ENCODE results near the gene PCDHGA4.
"Not testable (repeated sequence)": the region's sequence is repeated elsewhere in the genome, so short reads cannot be mapped to it uniquely, and the experiment has no call there.

Gene PCDHGA4

GRCh38 chr5:141349917-141350619 lies 4.8 kb upstream of the PCDHGA4 start, which contains the start of gene PCDHGB1:
PCDHGB1 (plus strand) TSS chr5:141350099; CDS start chr5:141350261, 162 bp downstream.
- DNase-seq (ENCODE audit: low spot score), result peak; percentile 92

GRCh38 chr5:141351591-141351990 lies 3.2 kb upstream of the PCDHGA4 start:
- DNase-seq (ENCODE audit: low spot score), result no peak

- DNase-seq (ENCODE audit: low spot score), result no peak
Measured at GRCh38 chr5:141355641-141356040, 820 bp downstream of the PCDHGA4 start.

GRCh38 chr5:141356133-141356532 lies 1.3 kb downstream of the PCDHGA4 start:
- no peak for DNase-seq (ENCODE audit: low spot score)

- no peak for DNase-seq (ENCODE audit: low spot score)
Measured at GRCh38 chr5:141356950-141357349, 2.1 kb downstream of the PCDHGA4 start.

GRCh38 chr5:141359790-141360426 lies 5.1 kb downstream of the PCDHGA4 start, which contains the start of gene PCDHGB2:
PCDHGB2 (plus strand) TSS chr5:141359994; CDS start chr5:141360136, 142 bp downstream.
- no peak for DNase-seq (ENCODE audit: low spot score)

- no peak for DNase-seq (ENCODE audit: low spot score)
Measured at GRCh38 chr5:141360685-141361084, 5.9 kb downstream of the PCDHGA4 start.

- no peak for DNase-seq (ENCODE audit: low spot score)
Measured at GRCh38 chr5:141362719-141363118, 7.9 kb downstream of the PCDHGA4 start.

GRCh38 chr5:141363952-141364660 lies 9.3 kb downstream of the PCDHGA4 start, which contains the start of gene PCDHGA5:
PCDHGA5 (plus strand) TSS chr5:141364162; CDS start chr5:141364331, 169 bp downstream.
- DNase-seq (ENCODE audit: low spot score), result no peak

GRCh38 chr5:141366016-141366896 lies 11.4 kb downstream of the PCDHGA4 start:
- no peak for DNase-seq (ENCODE audit: low spot score)

GRCh38 chr5:141369994-141370848 lies 15.4 kb downstream of the PCDHGA4 start, which contains the start of gene PCDHGB3:
PCDHGB3 (plus strand) TSS chr5:141370242; CDS start chr5:141370395, 153 bp downstream.
- no peak for DNase-seq (ENCODE audit: low spot score)

- DNase-seq (ENCODE audit: low spot score), result no peak
Measured at GRCh38 chr5:141371572-141372475, 17.0 kb downstream of the PCDHGA4 start.

GRCh38 chr5:141373673-141374317 lies 19.0 kb downstream of the PCDHGA4 start, which contains the start of gene PCDHGA6:
PCDHGA6 (plus strand) TSS chr5:141373891; CDS start chr5:141374084, 193 bp downstream.
- DNase-seq (ENCODE audit: low spot score), result no peak

- DNase-seq (ENCODE audit: low spot score), result no peak
Measured at GRCh38 chr5:141374627-141375026, 19.8 kb downstream of the PCDHGA4 start.

GRCh38 chr5:141375444-141376155 lies 20.8 kb downstream of the PCDHGA4 start:
- DNase-seq (ENCODE audit: low spot score), result not testable (repeated sequence)

- DNase-seq (ENCODE audit: low spot score), result peak; percentile 70
Measured at GRCh38 chr5:141382469-141383294, 27.9 kb downstream of the PCDHGA4 start, which contains the start of gene PCDHGA7. PCDHGA7 (plus strand) TSS chr5:141382742; CDS start chr5:141382900, 158 bp downstream.

- DNase-seq (ENCODE audit: low spot score), result peak; percentile 23
Measured at GRCh38 chr5:141383345-141383744, 28.5 kb downstream of the PCDHGA4 start.
